ENCODE results near the gene ZBTB6.

Gene ZBTB6

GRCh38 chr9:122912964-122913673, at the start of gene ZBTB6:
Gene ZBTB6, minus strand, starts transcription at chr9:122913323. Its CDS starts 1,251 bp downstream, at chr9:122912072.
- DNase-seq (ENCODE audit: low spot score) = peak; percentile 87

- no peak for DNase-seq (ENCODE audit: low spot score)
Measured at GRCh38 chr9:122961139-122961538, 48.0 kb upstream of the ZBTB6 start.

GRCh38 chr9:122955961-122956360, 42.8 kb upstream of the ZBTB6 start:
- no peak for DNase-seq (ENCODE audit: low spot score)

GRCh38 chr9:122954253-122954691, 41.1 kb upstream of the ZBTB6 start:
- peak; percentile 12 for DNase-seq (ENCODE audit: low spot score)

GRCh38 chr9:122951056-122951455, 37.9 kb upstream of the ZBTB6 start:
- no peak for DNase-seq (ENCODE audit: low spot score)

- no peak for DNase-seq (ENCODE audit: low spot score)
Measured at GRCh38 chr9:122950263-122950662, 37.1 kb upstream of the ZBTB6 start.

GRCh38 chr9:122949696-122950095, 36.6 kb upstream of the ZBTB6 start:
- DNase-seq (ENCODE audit: low spot score) = no peak

- no peak for DNase-seq (ENCODE audit: low spot score)
Measured at GRCh38 chr9:122948313-122948712, 35.2 kb upstream of the ZBTB6 start.

- no peak for DNase-seq (ENCODE audit: low spot score)
Measured at GRCh38 chr9:122946461-122947005, 33.4 kb upstream of the ZBTB6 start.

GRCh38 chr9:122944960-122945888, 32.1 kb upstream of the ZBTB6 start:
- DNase-seq (ENCODE audit: low spot score) = no peak

- peak; percentile 56 for DNase-seq (ENCODE audit: low spot score)
Measured at GRCh38 chr9:122941582-122942234, 28.6 kb upstream of the ZBTB6 start.

- DNase-seq (ENCODE audit: low spot score) = peak; percentile 99
Measured at GRCh38 chr9:122940749-122941581, 27.8 kb upstream of the ZBTB6 start, which contains the start of gene RABGAP1. Gene RABGAP1, plus strand, starts transcription at chr9:122941020. Its CDS starts 16,040 bp downstream, at chr9:122957060.

GRCh38 chr9:122940454-122940748, 27.3 kb upstream of the ZBTB6 start:
- no peak for DNase-seq (ENCODE audit: low spot score)

- no peak for DNase-seq (ENCODE audit: low spot score)
Measured at GRCh38 chr9:122939601-122940000, 26.5 kb upstream of the ZBTB6 start.

- DNase-seq (ENCODE audit: low spot score) = no peak
Measured at GRCh38 chr9:122936883-122937282, 23.8 kb upstream of the ZBTB6 start.

- DNase-seq (ENCODE audit: low spot score) = no peak
Measured at GRCh38 chr9:122936464-122936863, 23.3 kb upstream of the ZBTB6 start.

- peak; percentile 98 for DNase-seq (ENCODE audit: low spot score)
Measured at GRCh38 chr9:122931226-122932121, 18.4 kb upstream of the ZBTB6 start, which contains the start of gene ZBTB26. Gene ZBTB26, minus strand, starts transcription at chr9:122931512. Its CDS starts 11,578 bp downstream, at chr9:122919934.

GRCh38 chr9:122930541-122931225, 17.6 kb upstream of the ZBTB6 start:
- no peak for DNase-seq (ENCODE audit: low spot score)

- DNase-seq (ENCODE audit: low spot score) = no peak
Measured at GRCh38 chr9:122929796-122930354, 16.8 kb upstream of the ZBTB6 start.

Measured in AG20443 (cell line).